ENCODE measurements around the gene POU2F3. TPM values are rescaled to one million over a fixed set of nuclear protein-coding genes. Genes with fewer than 3 reads are reported as not detected.

Gene POU2F3
- total RNA-seq = under 0.01 TPM in 1 of 2 replicates, not detected in the other

- no peak for DNase-seq (ENCODE audit: low read depth in 2 of 2)
Measured at GRCh38 chr11:120239713-120240640, at the start of gene POU2F3. Gene POU2F3, plus strand, starts transcription at chr11:120240140. Its CDS starts 204 bp downstream, at chr11:120240344.

GRCh38 chr11:120191058-120191457, 48.9 kb upstream of the POU2F3 start:
- DNase-seq (ENCODE audit: low read depth in 2 of 2) = no peak

- DNase-seq (ENCODE audit: low read depth in 2 of 2) = no peak
Measured at GRCh38 chr11:120192831-120193625, 46.9 kb upstream of the POU2F3 start.

GRCh38 chr11:120194166-120194565, 45.8 kb upstream of the POU2F3 start:
- DNase-seq (ENCODE audit: low read depth in 2 of 2) = no peak

GRCh38 chr11:120195601-120196320, 44.2 kb upstream of the POU2F3 start:
- no peak for DNase-seq (ENCODE audit: low read depth in 2 of 2)

GRCh38 chr11:120196826-120197225, 43.1 kb upstream of the POU2F3 start:
- DNase-seq (ENCODE audit: low read depth in 2 of 2) = no peak

GRCh38 chr11:120197251-120197891, 42.6 kb upstream of the POU2F3 start:
- DNase-seq (ENCODE audit: low read depth in 2 of 2) = no peak

GRCh38 chr11:120197977-120198376, 42.0 kb upstream of the POU2F3 start:
- no peak for DNase-seq (ENCODE audit: low read depth in 2 of 2)

- DNase-seq (ENCODE audit: low read depth in 2 of 2) = no peak
Measured at GRCh38 chr11:120198403-120198786, 41.5 kb upstream of the POU2F3 start.

GRCh38 chr11:120198787-120199469, 41.0 kb upstream of the POU2F3 start:
- DNase-seq (ENCODE audit: low read depth in 2 of 2) = no peak

GRCh38 chr11:120199613-120200012, 40.3 kb upstream of the POU2F3 start:
- no peak for DNase-seq (ENCODE audit: low read depth in 2 of 2)

- no peak for DNase-seq (ENCODE audit: low read depth in 2 of 2)
Measured at GRCh38 chr11:120200677-120201076, 39.3 kb upstream of the POU2F3 start.

GRCh38 chr11:120201653-120202052, 38.3 kb upstream of the POU2F3 start:
- no peak for DNase-seq (ENCODE audit: low read depth in 2 of 2)

- no peak for DNase-seq (ENCODE audit: low read depth in 2 of 2)
Measured at GRCh38 chr11:120203626-120204025, 36.3 kb upstream of the POU2F3 start.

GRCh38 chr11:120205596-120206161, 34.3 kb upstream of the POU2F3 start:
- peak in 1 of 2 donors; percentile 51 for DNase-seq (ENCODE audit: low read depth in 2 of 2)

GRCh38 chr11:120207512-120207911, 32.4 kb upstream of the POU2F3 start:
- DNase-seq (ENCODE audit: low read depth in 2 of 2) = no peak

GRCh38 chr11:120208001-120208441, 31.9 kb upstream of the POU2F3 start:
- peak; percentile 61 to 88 for DNase-seq (ENCODE audit: low read depth in 2 of 2)

GRCh38 chr11:120208777-120209176, 31.2 kb upstream of the POU2F3 start:
- peak; percentile 74 to 80 for DNase-seq (ENCODE audit: low read depth in 2 of 2)

- no peak for DNase-seq (ENCODE audit: low read depth in 2 of 2)
Measured at GRCh38 chr11:120209746-120210625, 30.0 kb upstream of the POU2F3 start.
